Activated CD4-positive, alpha-beta T cell treated with anti-CD3 and anti-CD28 coated beads for 36 hours (primary cell): ENCODE measurements around the gene ACER1. TPM values are rescaled to one million over a fixed set of nuclear protein-coding genes. Genes with fewer than 3 reads are reported as not detected.
"Not testable (repeated sequence)": the region's sequence is repeated elsewhere in the genome, so short reads cannot be mapped to it uniquely, and the experiment has no call there.

Experiments
- ATAC-seq: fragments of 200-7000 bp; cut with Tn5 transposase; one replicate; pipeline ENCODE4 v1.10.0; 2021; ENCODE audit warnings: mild to moderate bottlenecking, moderate library complexity
- CTCF ChIA-PET: fragments of 350-600 bp; sonication (Branson Sonifier 250); formaldehyde crosslinking; loops from one replicate; lab custom pipeline; 2021; ENCODE audit warnings: antibody characterized with exemption; lab: Charles Lee
- POLR2A ChIA-PET: fragments of 350-600 bp; sonication (Branson Sonifier 250); formaldehyde crosslinking; loops from one replicate; lab custom pipeline; 2021; ENCODE audit warnings: antibody characterized with exemption, inconsistent platforms; lab: Charles Lee
- DNase-seq: peaks from one replicate; pipeline ENCODE4 v3.0.0-alpha.2; 2020
- H3K27ac Mint-ChIP-seq: one replicate; pipeline ENCODE4 v1.8.0; 2021; ENCODE audit warnings: mixed read lengths
- H3K27me3 Mint-ChIP-seq: one replicate; pipeline ENCODE4 v1.8.0; 2021; ENCODE audit warnings: mixed read lengths
- H3K36me3 Mint-ChIP-seq: one replicate; pipeline ENCODE4 v1.8.0; 2021; ENCODE audit warnings: low read depth, mixed read lengths
- H3K4me1 Mint-ChIP-seq: one replicate; pipeline ENCODE4 v1.8.0; 2021; ENCODE audit warnings: mixed read lengths
- H3K4me3 Mint-ChIP-seq: one replicate; pipeline ENCODE4 v1.8.0; 2021; ENCODE audit warnings: mild to moderate bottlenecking, moderate library complexity, mixed read lengths
- H3K9me3 Mint-ChIP-seq: one replicate; pipeline ENCODE4 v1.8.0; 2021; ENCODE audit warnings: low read depth, mixed read lengths
- intact Hi-C, 2 experiments: fragments of 100-400 bp; cut with DNase I in 1 of 2; cut with micrococcal nuclease in 1 of 2; formaldehyde crosslinking; loops; one replicate each; pipeline versions ENCODE4 v1.14.2 to v1.15.1; 2022 to 2024; cut with DNase I, micrococcal nuclease
- total RNA-seq, 2 experiments: library from RNA; stranded (reverse); gene quantifications; one replicate each; pipeline ENCODE4 v1.2.3, GENCODE V29; 2021

ACER1 gene
- total RNA-seq, 2 experiments from 2014 or later: not detected

DNA sequence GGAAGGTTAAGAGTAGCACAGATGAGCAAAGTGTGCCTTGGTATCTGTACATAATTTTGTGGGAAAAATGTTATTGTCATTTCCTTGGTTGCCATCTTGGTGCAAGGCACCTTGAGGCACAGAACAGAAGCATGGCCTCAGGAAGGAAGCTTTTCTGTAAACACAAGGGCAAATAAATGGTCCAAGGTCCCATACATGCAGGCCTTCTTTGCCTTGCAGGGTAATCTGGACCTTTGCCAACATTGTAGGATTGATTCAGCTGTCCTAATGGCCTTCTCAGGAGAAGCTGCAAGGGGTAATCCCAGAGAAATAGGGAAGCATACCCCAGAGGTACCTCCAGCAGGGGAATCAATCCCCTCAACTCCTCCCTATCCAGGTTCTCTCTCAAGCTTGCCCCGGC is 44.7 kb downstream of the ACER1 start:
- ChIA-PET POLR2A (no interaction called here), CTCF (interaction anchor here (0.7 kb wide), 1 partner anchor 30 kb away, joined by 3 read pairs; no protein-coding TSS in a partner anchor)
- H3K27ac Mint-ChIP-seq: no peak overlapping the region
- H3K9me3 Mint-ChIP-seq: peaks cover 33% of the 10 kb centered on the region
- no peaks in the 10 kb centered on the region for H3K4me1 Mint-ChIP-seq
- ATAC-seq (no peak), DNase-seq (no peak)
- intact Hi-C loops: no loop called here
- H3K27me3 Mint-ChIP-seq: no peaks in the 10 kb centered on the region
- peaks cover 15% of the 10 kb centered on the region for H3K36me3 Mint-ChIP-seq
- H3K4me3 Mint-ChIP-seq: no peak overlapping the region

DNA sequence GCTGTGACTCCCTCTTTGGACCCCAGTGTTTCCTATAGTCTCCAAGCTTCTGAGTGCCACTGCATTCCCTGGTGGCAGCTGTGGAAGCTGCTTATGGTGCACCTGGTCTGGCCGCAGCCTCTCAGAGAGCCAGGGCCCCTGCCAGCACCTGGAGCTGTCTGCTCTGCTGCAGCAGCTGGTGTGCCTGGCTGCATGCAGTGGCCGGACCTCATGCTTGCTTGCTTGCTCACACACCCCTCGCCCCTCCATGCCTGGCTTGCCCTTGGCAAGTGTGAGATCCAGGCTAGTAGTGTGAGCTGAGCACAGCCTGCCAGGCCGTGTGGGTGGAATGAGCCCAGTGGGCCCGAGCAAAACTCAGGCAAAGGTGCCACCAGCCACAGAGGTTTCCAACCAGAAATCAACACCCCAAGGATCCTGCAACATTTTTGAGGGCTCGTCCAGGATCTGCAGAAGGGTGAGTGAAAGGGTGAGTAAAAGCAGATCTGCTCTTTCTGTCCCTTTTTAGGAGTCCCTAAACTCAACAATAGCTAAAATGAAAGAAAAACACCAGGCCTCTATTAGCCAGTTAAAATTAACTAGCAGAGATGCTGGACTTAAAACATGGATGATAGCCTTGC is 46.0 kb downstream of the ACER1 start:
- Mint-ChIP-seq H3K27ac (no peak overlapping the region), H3K27me3 (no peaks in the 10 kb centered on the region), H3K36me3 (peaks cover 11% of the 10 kb centered on the region), H3K4me3 (no peak overlapping the region), H3K4me1 (no peaks in the 10 kb centered on the region), H3K9me3 (peaks cover 29% of the 10 kb centered on the region)
- ChIA-PET POLR2A (interaction anchor here (0.6 kb wide), 1 partner anchor 350 kb away, joined by 3 read pairs; no protein-coding TSS in a partner anchor), CTCF (no interaction called here)
- peak; percentile 23 for DNase-seq
- intact Hi-C loops: no loop called here
- no peak for ATAC-seq

DNA sequence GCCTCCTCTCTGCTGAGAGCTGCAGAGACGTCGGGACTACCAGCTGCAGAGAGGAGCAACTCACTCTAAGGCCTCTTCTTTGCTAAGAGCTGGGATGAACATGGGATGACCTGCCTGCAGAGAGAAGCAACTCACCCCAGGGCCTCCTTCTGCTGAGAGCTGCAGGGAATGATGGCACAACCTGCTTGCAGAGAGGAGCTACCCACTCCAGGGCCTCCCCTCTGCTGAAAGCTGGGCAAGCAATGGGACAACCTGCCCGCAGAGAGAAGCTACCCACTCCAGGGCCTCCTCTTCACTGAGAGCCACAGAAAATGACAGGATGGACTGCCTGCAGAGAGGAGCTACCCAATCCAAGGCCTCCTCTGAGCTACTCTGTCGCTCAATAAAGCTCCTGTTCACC is 46.7 kb downstream of the ACER1 start:
- ChIA-PET POLR2A (no interaction called here), CTCF (interaction anchor here (0.7 kb wide), 1 partner anchor 25 kb away, joined by 3 read pairs; no protein-coding TSS in a partner anchor)

GRCh38 chr19:6282393-6282792 is 51.0 kb downstream of the ACER1 start:
- Mint-ChIP-seq H3K4me1 (peaks cover 17% of the 10 kb centered on the region), H3K36me3 (peaks cover 14% of the 10 kb centered on the region)
- CTCF ChIA-PET, H3K27ac Mint-ChIP-seq, intact Hi-C loops, DNase-seq, H3K4me3 Mint-ChIP-seq, ATAC-seq, H3K9me3 Mint-ChIP-seq, H3K27me3 Mint-ChIP-seq, POLR2A ChIA-PET: not testable (repeated sequence)

More for the DNA sequence above, 46.7 kb downstream of the ACER1 start:
- no peak overlapping the region for H3K4me3 Mint-ChIP-seq
- H3K27me3 Mint-ChIP-seq: peaks cover 2% of the 10 kb centered on the region
- peaks cover 23% of the 10 kb centered on the region for H3K9me3 Mint-ChIP-seq
- H3K4me1 Mint-ChIP-seq: no peaks in the 10 kb centered on the region
- no peak overlapping the region for H3K27ac Mint-ChIP-seq
- peaks cover 11% of the 10 kb centered on the region for H3K36me3 Mint-ChIP-seq
- ATAC-seq (no peak), DNase-seq (no peak)
- intact Hi-C loops: no loop called here

- ATAC-seq (peak; percentile 98), DNase-seq (peak; percentile 98)
- peaks cover 15% of the 10 kb centered on the region for H3K36me3 Mint-ChIP-seq
- peak within 1 kb of the TSS; percentile 98 for H3K4me3 Mint-ChIP-seq
- intact Hi-C loops: loop anchor here in 1 of 2 experiments (1.0 to 2.0 kb wide), 13 partner anchors 81 to 583 kb away; partner anchors contain the start of genes CATSPERD, CLPP, DUS3L and GTF2F1
- ChIA-PET POLR2A (no interaction called here), CTCF (interaction anchor here (0.6 kb wide), 2 partner anchors 122 to 236 kb away, joined by 3 to 5 read pairs; no protein-coding TSS in a partner anchor)
- peaks cover 38% of the 10 kb centered on the region for H3K4me1 Mint-ChIP-seq
- H3K27me3 Mint-ChIP-seq: peaks cover 2% of the 10 kb centered on the region
- no peaks in the 10 kb centered on the region for H3K9me3 Mint-ChIP-seq
- H3K27ac Mint-ChIP-seq: peak within 1 kb of the TSS; percentile 93
These were observed 53.4 kb downstream of the ACER1 start, which contains the start of gene MLLT1 for GRCh38 chr19:6279931-6280591. MLLT1 (minus strand) TSS chr19:6279975; CDS start chr19:6279784, 191 bp downstream.

GRCh38 chr19:6279620-6279930 is 53.8 kb downstream of the ACER1 start:
- H3K27me3 Mint-ChIP-seq: peaks cover 2% of the 10 kb centered on the region
- no peak overlapping the region for H3K27ac Mint-ChIP-seq
- ATAC-seq (peak; percentile 37), DNase-seq (no peak)
- intact Hi-C loops: no loop called here
- peak overlapping the region; percentile 54 for H3K4me3 Mint-ChIP-seq
- ChIA-PET CTCF (interaction anchor here (0.9 to 1.2 kb wide), 2 partner anchors 82 to 146 kb away, joined by 3 read pairs; partner anchors contain the start of gene CLPP), POLR2A (no interaction called here)
- peaks cover 38% of the 10 kb centered on the region for H3K4me1 Mint-ChIP-seq
- H3K36me3 Mint-ChIP-seq: peaks cover 15% of the 10 kb centered on the region
- H3K9me3 Mint-ChIP-seq: no peaks in the 10 kb centered on the region

GRCh38 chr19:6278740-6279619 is 54.4 kb downstream of the ACER1 start:
- peak overlapping the region; percentile 98 for H3K4me3 Mint-ChIP-seq
- H3K36me3 Mint-ChIP-seq: peaks cover 15% of the 10 kb centered on the region
- H3K9me3 Mint-ChIP-seq: no peaks in the 10 kb centered on the region
- no peak for ATAC-seq
- peaks cover 2% of the 10 kb centered on the region for H3K27me3 Mint-ChIP-seq
- DNase-seq: peak; percentile 19
- peaks cover 41% of the 10 kb centered on the region for H3K4me1 Mint-ChIP-seq
- ChIA-PET CTCF (interaction anchor here (0.7 to 1.2 kb wide), 3 partner anchors 82 to 153 kb away, joined by 3 read pairs; partner anchors contain the start of gene CLPP), POLR2A (no interaction called here)
- intact Hi-C loops: no loop called here
- peak overlapping the region; percentile 93 for H3K27ac Mint-ChIP-seq

DNA sequence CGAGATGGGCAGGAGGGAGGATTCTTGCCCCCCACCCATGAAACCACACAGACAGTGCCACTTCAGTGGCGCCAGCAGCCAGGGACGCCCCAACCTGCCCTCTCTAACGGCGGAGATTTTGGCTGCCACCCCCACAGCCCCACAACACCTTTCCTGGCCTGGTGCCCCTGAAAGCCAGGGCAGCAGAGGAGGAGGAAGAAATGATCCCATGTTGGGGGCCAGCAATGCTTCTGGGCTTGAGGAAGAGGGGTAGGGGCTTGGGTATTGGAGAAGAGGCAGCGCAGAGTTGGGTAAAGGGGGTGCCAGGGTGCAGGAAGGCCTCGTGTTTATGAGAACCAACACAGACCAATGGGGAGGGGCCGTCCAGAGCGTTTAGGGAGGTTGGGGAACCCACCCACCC is 55.4 kb downstream of the ACER1 start:
- Mint-ChIP-seq H3K36me3 (peaks cover 15% of the 10 kb centered on the region), H3K4me3 (peak overlapping the region; percentile 98), H3K27me3 (peaks cover 2% of the 10 kb centered on the region), H3K27ac (peak overlapping the region; percentile 93), H3K4me1 (peaks cover 49% of the 10 kb centered on the region), H3K9me3 (no peaks in the 10 kb centered on the region)
- ATAC-seq (no peak), DNase-seq (no peak)
- intact Hi-C loops: no loop called here
- CTCF ChIA-PET: no interaction called here
- POLR2A ChIA-PET: no interaction called here

- Mint-ChIP-seq H3K4me3 (no peak overlapping the region), H3K27ac (peak overlapping the region; percentile 31), H3K36me3 (peaks cover 15% of the 10 kb centered on the region), H3K4me1 (peaks cover 60% of the 10 kb centered on the region), H3K9me3 (no peaks in the 10 kb centered on the region), H3K27me3 (no peaks in the 10 kb centered on the region)
- no peak for DNase-seq
- ATAC-seq: no peak
- POLR2A ChIA-PET: no interaction called here
- CTCF ChIA-PET: interaction anchor here (0.7 kb wide), 1 partner anchor 85 kb away, joined by 4 read pairs; the partner anchor contains the start of gene CLPP
- intact Hi-C loops: no loop called here
These were observed 57.0 kb downstream of the ACER1 start for GRCh38 chr19:6276447-6276846.

DNA sequence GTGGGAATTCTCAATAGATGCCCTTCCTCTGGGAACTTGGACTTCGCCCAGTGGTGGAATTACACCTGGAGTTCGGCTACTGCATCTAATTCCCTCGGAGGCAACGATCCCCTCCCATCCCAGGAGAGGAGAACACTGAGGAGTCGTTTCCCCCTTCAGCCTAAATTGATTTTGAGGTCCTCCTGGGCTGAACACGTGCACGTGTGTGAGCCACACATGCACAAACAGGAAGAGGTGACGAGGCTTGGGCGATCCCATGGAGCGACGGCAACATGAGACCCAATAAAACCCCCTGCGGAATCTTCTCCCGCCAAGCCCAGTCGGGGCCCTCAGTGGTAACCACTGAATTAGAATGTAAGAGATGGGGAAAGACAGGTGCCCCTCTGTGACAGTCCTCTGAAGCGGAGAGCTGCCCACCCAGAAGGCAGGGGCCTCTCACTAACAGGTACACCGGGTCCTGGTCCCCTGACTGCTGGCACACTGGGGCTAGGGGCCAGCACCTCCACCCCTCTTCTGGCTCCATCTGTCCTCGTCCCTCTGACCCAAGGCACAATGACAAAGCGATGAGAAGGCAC is 58.2 kb downstream of the ACER1 start:
- peaks cover 65% of the 10 kb centered on the region for H3K4me1 Mint-ChIP-seq

More for the DNA sequence above, 58.2 kb downstream of the ACER1 start:
- ATAC-seq (no peak), DNase-seq (no peak)
- ChIA-PET POLR2A (no interaction called here), CTCF (interaction anchor here (0.6 kb wide), 1 partner anchor 268 kb away, joined by 3 read pairs; no protein-coding TSS in a partner anchor)
- Mint-ChIP-seq H3K27ac (peak overlapping the region; percentile 42), H3K9me3 (no peaks in the 10 kb centered on the region), H3K4me3 (no peak overlapping the region), H3K27me3 (no peaks in the 10 kb centered on the region), H3K36me3 (peaks cover 23% of the 10 kb centered on the region)
- intact Hi-C loops: no loop called here
